Right kidney (tissue), 1 donor: Measurements from ENCODE around the gene CRACDL.

Source experiments
- DNase-seq: peaks from one replicate; pipeline ENCODE4 v3.0.0-alpha.2; 2016

CRACDL gene

DNA sequence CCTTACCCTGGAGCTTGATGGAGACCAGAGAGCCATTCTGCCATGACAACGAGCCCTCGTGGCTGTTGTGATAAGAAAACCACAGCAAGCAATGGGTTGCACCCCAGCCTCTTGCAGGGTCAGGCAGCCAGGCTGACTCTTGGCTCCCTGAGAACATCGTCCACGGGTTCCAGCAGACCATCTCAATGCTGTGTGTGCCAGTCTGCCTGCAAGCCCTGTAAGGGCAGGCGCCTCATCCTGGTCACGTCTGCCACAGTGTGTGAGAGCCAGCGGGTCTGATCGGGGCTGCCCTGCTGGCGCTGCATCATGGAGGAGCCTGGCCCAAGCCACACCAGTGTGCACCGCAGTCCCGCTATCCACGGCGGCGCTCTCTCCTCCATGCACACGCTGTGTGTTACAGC is 134.1 kb downstream of the CRACDL start:
- no peak for DNase-seq

DNA sequence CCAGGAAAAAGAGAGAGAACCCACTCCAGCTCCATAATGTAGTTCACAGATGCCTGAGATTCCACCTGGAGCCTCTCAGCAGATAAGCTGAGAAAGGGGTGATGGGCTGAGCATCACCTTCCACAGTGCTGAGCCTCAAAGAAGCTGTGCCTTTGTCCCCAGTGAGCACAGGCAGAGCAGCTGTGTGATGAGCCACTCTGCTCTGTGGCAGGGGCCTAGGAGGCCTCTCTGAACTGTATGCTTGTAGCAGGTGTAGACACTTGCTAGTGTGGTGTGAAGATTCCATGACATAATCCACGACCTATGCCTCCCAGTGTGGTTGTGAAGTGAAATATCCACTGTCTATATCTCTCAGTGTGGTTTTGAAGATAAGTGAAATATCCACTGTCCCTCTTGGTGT is 134.7 kb downstream of the CRACDL start:
- no peak for DNase-seq

DNA sequence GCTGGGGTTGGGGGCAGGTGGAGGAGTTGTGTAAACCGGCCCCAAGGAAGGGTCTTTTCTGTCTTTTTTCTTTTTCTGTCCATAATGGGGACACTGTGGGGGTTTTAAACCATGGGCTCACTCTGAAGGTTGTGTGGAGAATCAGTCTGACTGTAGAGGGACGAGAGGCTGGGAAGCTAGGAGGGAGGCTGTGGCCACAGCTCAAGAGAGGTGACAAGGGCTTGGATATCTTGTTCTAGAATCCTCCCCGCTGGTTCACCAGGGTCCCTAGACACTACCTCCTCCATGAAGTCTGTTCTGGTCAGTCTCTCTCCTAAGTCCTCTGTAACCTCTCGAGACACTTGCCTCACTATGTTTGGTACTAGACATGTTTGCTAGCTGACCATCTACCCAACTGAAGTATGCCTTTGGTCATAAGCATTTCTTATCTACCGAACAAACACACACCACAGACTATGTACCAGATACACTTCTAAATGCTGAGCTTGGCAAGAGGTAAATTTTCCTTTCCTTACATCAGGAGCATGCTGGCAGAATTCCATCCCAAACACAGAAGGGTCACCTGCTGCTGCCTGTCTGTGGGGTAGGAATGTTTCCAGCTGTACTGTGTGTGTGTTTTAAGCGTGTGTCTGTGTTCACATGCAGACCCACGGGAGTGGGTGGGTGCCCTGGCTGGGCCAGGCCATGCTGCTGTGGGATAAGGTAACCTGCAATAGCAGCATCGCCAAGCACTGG is 135.5 kb downstream of the CRACDL start:
- no peak for DNase-seq

DNA sequence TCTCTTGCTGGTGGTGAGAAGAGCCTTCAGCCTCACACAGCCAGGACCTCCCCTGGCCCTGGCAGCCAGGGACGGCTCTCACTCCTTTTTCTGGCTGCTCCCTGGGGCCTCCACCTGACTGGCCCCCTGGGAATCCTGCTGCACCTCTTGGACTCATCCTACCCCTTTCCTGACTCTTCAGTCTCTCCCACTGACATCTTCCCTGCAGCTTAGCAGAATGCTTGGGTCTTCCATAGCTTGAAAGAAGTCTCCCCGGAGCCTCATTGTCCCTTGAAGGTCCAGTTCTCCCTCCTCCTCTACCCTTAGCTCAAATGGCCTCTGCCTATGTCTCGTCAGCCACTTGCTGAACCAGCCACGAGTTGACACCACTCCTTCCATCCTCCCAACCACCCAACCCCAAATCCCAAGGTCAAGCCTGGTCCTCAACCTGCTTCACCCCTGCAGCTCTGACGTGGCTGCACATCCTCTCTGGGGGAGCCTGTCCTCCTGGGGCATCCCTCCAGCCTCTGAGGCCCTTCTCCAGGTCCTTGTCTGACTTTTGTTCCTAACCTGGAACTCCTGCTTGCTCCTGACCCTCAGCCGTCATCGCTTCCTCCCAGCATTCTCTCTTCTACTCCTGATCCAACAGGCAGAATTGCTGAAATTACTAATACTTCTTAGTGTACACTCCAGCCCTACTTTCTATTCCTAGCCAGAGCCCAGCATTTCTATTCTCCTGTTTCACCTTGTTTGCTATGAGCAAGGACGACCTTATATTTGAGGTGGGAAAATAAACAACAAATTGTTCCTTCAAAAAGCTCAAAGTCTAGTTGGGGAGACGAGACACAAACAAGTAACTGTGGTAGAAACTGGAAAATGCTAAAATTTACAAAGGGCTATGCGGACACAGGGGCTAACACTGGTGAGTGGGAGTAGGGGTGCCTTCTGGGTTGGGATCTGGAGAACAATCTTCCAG is 136.4 kb downstream of the CRACDL start:
- DNase-seq: no peak

DNA sequence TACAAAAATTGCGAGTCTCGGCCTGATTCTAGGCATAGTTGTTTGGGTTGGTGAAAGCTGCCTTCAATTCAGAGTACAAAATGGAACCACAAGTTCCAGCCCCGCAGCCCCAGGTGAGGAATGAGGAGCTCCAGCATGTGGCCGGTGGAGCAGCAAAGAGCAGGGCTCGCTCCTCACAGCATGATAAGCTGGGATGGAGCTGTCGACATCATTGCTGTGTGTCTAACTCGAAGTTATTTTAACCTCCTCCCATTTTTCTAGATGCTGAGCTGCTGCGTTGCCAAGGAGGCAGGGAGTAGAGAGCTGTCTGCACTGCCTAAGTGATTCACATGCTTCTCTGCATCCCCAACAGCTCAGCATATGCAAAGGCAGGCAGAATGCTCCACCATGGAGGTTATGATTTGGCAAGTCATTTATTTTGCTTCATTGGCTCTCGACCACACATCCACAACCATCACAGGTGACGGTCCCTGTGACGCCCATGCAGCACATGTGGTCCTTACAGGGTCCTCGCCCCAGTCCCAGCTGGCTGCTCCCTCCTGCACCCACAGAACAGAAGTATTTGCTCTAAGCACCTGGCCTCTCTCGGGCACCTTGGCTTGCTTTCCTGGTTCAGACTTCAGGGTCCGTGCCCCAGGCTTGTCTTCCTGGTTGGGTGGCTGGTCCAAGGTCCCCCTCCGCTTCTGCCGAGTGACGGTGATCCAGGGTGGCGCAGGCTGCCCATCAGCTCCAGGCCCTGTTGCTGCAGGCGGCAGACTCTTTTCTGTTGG is 139.1 kb downstream of the CRACDL start:
- no peak for DNase-seq

DNA sequence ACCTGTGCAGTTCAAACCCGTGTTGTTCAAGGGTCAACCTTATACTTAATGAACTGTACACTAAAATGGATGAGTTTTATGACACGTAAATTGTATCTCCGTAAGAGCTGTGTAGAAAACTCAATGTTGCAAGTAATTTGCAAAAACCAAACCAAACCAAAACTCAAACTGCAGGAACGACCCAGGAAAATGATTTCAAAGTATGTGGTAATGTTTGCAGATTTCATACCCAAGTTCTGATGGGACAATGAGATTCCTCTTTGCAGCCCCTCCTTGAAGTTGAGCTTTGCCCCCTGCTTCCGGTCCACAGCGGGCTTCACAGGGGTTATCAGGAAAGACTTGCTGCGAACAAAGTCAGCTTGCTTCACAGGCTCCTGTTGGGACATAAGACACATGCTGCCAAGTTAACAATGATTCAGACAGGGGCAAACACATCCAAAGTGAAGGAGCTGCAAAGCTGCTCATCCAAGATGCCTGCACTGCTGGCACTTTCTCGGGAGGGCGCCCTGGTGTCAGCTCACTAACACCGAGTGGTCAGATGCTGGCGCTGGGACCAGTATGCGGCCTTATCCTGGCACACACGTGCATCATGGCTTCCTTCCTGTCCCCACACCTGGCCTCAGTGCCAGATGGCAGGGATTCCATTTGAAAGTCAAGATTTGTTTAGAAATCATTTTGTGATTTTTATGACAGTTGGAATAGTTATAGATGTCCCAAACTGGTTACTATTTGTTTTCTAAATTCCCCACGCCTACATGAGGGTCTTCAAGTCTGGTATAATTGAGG is 139.9 kb downstream of the CRACDL start:
- no peak for DNase-seq

DNA sequence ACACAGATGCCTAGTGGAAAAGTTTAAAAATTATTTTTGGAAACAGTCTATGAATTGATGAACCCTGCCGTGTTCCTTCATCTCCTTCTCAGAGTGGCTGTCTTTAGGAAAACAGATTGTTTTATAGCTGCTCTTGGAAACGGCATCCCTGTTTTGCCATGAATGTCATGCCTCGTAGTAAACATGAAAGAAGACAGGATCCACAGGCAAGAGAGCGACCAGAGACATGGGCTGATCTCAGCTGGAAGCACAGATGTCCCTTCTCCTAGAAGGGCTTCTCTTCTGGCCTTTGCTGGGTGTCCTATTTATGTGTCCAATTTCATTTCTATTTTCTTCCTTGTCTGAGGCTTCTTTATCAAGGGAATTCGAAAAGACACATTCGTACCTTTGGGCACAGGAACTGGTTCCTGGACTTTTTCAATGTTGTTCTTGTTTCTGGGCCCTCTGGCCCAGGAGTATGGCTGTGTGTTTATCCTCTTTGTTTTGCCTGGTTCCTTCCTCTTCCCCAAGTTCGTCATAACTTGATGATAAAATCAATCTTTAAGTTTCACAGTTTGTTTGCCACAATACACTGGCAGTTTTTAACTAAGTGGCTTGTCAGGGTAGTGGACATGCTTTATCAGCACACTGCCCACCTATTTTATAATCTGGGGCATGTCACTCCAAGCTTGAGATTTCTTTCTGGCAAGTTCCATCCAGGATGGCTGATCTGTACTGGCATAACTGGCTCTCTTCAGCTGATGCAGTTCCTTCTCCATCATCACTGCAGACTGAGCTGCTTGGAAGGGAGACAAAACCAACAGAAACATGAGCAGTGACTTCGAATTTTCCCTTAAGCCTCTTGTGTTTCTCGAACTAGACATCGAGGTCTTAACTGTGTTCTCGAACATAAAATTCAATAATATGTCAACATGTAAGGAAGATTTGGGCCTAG is 141.9 kb downstream of the CRACDL start:
- DNase-seq: no peak

DNA sequence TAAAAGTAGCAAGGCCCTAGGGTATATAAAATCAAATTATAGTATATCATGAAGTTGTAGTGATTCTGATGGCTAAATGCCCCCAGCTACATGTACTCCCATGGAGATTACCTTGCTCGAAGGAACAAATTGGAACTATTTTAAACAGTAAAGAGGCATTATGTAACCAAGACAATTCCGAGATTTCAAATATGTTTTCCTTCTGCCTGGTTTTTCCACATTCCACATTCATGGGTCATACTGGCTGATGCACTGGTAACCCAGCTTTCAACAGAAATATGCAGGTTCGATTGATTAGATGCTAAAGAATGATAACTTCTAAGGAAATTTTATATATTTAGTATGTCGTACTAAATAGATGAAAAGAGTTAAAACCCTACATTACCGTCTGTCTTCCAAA is 142.8 kb downstream of the CRACDL start:
- no peak for DNase-seq

DNA sequence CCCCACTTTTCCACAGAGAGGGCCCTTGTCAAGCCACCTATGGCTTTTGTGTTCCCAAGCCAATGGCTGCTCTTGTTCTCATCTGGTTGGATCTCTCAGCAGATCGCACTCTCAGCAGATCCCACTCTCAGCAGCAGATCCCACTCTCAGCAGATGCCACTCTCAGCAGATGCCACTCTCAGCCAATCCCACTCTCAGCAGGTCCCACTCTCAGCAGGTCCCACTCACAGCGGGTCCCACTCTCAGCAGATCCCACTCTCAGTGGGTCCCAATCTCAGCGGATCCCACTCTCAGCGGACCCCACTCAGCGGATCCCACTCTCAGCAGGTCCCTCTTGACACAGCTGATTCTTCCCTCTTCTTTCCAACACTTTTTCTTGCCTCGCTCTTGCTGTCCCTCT is 145.8 kb downstream of the CRACDL start:
- DNase-seq: no peak

DNA sequence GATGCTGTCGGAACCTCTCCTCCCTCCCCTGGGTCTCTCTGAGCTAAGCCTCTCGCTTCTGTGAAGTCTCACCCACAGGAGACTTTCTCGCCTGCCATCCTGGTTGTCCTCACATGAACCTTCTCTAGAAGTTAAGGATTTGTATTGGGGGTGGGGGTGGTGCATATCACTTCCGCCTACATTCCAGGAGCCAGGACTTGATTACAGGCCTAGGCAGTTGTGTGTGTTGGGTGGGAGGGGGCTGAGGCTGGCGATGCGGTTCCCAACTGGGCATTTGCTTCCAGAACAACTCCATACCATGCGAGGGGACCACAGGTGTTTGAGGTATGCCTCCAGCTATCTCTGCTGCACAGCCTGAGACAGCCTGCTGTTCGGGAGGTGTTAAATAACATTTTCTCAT is 148.3 kb downstream of the CRACDL start:
- no peak for DNase-seq

DNA sequence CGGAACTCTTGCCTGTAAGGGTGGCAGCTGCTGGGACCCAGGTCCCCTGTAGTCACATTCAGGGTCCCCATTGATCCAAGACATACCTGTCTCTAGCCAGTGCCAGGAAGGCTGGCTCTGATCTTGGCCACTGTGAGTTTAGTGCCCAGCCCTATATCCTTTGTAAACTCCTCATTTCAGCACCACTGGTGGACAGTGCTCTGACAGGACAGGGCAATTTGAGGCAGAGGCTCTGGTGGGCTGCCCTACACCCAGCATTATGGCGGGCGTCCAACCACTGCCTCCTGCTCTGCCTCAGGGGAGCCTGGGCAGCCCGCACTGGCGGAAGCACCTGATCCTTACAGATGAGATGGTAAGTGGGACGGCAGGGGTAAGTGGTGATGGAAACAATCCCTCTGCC is 149.8 kb downstream of the CRACDL start:
- no peak for DNase-seq

DNA sequence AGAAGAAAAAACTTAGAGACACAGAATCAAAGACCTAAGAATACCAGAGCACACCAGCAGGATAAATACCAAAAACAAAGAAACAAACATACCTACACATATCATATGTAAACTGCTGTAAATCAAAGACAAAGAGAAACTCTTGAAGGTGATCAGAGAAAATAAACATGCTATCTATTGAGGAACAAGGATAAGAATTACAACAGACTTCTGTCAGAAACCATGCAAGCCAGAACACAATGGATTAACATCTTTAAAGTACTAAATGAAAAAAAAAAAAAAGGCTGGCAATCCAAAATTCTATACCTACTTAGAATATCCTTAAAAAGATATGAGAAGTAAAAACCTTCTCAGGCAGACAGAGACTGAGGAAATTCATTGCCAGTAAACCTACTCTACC is 153.5 kb downstream of the CRACDL start:
- DNase-seq: no peak

DNA sequence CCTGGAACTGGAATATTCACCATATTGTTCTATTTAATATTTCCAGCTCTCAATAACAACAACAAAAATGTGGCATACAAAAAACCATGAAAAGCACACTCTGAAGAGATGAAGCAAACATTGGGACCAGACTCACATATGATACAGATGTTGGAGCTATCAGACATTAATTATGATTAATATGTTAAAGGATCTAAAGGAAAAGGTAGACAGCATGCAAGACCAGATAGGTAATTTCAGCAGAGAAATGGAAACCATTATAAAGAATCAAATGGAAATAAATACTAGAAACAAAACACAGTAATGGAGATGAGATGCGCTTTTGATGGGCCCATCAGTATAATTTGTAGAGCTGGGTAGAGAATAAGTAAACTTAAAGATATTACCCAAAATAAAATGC is 154.2 kb downstream of the CRACDL start:
- DNase-seq: no peak

DNA sequence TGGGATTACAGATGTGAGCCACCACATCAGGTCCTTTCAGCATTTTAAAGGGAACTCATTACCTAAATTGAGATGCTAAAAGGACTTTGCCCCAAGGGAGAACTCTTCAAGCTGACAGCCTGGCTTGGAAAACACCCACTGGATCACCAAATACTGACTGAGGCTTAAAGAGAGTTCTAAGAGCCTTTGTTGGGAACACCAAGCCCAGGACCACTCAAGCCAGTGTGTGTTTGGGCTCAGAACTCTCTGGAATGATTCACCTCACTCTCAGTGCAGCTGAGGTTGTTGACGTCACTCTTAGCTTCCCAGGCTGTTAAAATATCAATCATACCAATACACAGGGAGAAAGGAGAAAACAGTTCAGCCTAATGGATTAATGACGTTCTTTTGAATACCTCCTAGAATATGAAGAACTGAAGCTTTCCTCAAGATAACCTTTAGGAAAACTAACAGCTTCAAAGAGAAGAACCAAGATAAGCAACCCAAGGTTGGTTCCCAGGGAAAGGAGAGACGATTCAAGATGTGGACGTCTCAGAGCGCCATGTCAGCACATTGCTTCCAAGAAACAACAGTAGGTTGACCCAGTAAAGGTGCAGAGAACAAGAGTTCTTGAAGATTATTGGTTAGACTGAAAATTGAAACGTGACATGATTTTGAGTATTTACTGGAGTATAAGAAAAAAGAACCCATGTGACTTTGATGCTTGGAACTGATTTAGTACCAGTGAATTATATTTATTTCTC is 157.1 kb downstream of the CRACDL start:
- DNase-seq: no peak

DNA sequence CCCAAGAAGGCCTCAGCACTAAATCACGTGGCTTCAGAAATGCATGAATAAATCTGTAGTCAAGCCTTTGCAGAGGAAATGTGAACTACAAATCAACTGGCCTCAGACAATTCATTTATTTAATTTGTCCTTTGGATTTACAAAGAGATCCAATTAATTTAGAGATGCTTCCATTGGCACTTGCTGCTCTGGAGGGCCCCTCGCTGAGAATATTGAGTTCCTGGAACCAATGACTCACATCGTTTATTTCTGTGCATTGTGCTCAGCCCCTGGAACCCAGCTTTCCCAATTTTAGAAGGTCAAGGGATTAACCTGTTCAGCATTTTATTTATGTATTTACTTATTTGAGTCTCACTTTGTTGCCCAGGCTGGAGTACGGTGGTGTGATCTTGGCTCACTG is 157.9 kb downstream of the CRACDL start:
- no peak for DNase-seq

DNA sequence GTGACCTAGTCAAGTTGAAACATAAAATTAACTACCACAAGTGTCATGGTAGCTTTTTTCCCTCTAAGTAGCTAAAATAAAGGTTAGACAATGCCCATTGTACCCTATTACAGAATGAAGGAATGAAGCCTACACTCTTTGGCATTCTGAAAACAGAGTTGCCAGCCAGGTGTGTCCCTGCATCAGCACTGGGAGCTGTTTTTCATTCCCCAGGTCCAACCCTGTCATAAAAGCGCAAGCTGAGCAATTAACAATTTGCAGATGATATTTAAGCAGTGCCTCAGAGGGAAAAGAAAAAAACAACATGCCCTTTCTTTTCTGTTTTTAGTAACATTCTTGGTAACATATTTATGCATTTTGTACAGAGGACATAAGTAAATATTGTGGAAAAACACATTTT is 158.3 kb downstream of the CRACDL start:
- no peak for DNase-seq

DNA sequence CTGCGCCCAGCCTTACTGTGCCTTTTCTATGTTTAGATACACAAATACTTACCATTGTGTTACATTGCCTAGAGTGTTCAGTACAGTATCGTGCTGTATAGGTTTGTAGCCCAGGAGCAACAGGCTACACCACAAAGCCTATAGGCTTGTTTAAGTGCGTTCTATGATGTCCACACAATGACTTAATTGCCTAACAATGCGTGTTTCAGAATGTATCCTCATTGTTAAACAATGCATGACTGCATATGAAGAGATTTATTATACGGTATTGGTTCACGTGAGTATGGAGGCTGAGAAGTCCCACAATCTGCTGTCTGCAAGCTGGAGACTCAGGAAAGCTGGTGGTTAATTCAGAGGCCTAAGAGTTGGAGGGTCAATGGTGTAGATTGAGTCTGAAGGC is 158.9 kb downstream of the CRACDL start:
- no peak for DNase-seq

DNA sequence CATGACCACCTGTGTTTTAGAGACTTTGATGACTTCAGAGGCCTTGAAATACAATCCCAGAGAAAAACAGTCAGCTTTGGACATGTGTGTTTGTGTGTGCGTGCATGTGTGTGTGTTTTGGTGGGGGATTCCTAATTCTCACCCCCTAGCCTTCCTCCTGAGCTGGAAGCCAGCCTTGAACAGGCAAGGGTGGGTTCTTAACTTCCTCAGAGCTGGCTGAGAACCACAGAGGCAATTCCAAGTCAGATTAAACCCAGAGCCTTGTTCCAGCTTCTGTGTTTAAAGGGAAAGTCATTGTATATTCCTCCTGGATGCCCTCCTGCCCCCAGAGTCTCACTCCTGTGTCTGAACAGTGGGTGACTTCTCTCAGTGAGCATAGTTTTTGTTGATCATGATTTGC is 159.9 kb downstream of the CRACDL start:
- DNase-seq: no peak

DNA sequence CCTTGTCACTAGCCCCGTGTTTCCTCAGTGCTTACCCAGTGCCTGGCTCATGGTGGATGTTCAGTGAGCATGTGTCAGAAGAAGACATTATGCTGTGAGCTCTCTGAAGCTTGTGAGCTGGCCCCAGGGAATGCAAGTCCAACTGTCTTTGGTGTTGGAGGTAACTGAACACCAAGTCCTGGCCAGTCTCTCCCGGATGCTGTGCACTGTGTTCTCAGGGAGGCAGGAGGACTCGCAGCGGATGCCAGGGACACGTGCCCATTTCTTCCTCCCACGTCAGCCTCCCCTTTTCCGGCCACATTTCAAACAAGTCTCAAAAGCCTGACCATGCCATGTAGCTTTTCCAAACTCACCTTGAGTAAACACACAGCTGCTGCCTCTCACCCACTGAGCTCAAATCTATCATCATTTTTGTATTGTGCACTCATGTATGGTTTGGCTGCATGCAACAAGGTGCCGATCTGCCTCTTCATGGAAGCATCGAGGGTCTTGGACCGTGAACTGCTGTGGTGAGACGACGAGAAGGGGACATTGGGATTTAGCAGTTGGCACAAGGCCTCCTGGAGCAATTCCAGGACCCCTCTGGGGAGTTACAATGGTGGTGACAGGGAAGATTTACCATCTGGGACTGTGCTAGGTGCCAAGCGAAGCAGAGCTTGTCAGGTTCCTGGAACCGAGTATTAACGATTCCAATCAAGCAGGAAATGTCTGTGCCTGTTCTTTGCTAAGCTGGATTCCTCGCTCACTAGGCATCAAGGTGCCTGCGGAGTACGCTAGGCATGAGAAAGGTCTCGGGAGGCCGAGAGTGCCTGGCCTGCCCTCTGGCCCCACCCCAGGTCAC is 160.7 kb downstream of the CRACDL start:
- no peak for DNase-seq
